NAMALWA (cell line): ENCODE data around the gene HIVEP2.

Experiments used
- DNase-seq: peaks from one replicate; pipeline ENCODE4 v3.0.0-alpha.2; 2015; ENCODE audit warnings: low spot score

The HIVEP2 gene

GRCh38 chr6:142839686-142840040 lies 105.3 kb downstream of the HIVEP2 start:
- DNase-seq: no peak

GRCh38 chr6:142838821-142839685 lies 105.9 kb downstream of the HIVEP2 start:
- DNase-seq: no peak

- DNase-seq: no peak
Observed at GRCh38 chr6:142835787-142836535, 109.0 kb downstream of the HIVEP2 start.

GRCh38 chr6:142834853-142835252 lies 110.1 kb downstream of the HIVEP2 start:
- no peak for DNase-seq

- no peak for DNase-seq
Observed at GRCh38 chr6:142833798-142834197, 111.2 kb downstream of the HIVEP2 start.

GRCh38 chr6:142833054-142833453 lies 111.9 kb downstream of the HIVEP2 start:
- no peak for DNase-seq

GRCh38 chr6:142830807-142831206 lies 114.2 kb downstream of the HIVEP2 start:
- no peak for DNase-seq

GRCh38 chr6:142830116-142830710 lies 114.8 kb downstream of the HIVEP2 start:
- DNase-seq: no peak

GRCh38 chr6:142829556-142829955 lies 115.4 kb downstream of the HIVEP2 start:
- DNase-seq: no peak

- DNase-seq: no peak
Observed at GRCh38 chr6:142827991-142828390, 117.0 kb downstream of the HIVEP2 start.

GRCh38 chr6:142827369-142827768 lies 117.6 kb downstream of the HIVEP2 start:
- DNase-seq: no peak

GRCh38 chr6:142825760-142826159 lies 119.2 kb downstream of the HIVEP2 start:
- DNase-seq: no peak

GRCh38 chr6:142824426-142824825 lies 120.5 kb downstream of the HIVEP2 start:
- no peak for DNase-seq

- no peak for DNase-seq
Observed at GRCh38 chr6:142823256-142823902, 121.6 kb downstream of the HIVEP2 start.

- peak; percentile 53 for DNase-seq
Observed at GRCh38 chr6:142822842-142823241, 122.1 kb downstream of the HIVEP2 start.

GRCh38 chr6:142822383-142822782 lies 122.6 kb downstream of the HIVEP2 start:
- no peak for DNase-seq

- no peak for DNase-seq
Observed at GRCh38 chr6:142821860-142822259, 123.1 kb downstream of the HIVEP2 start.

GRCh38 chr6:142821164-142821716 lies 123.7 kb downstream of the HIVEP2 start:
- DNase-seq: no peak

- DNase-seq: peak; percentile 37
Observed at GRCh38 chr6:142820338-142821051, 124.5 kb downstream of the HIVEP2 start.

GRCh38 chr6:142819603-142820337 lies 125.2 kb downstream of the HIVEP2 start:
- DNase-seq: peak; percentile 67

- no peak for DNase-seq
Observed at GRCh38 chr6:142816486-142816885, 128.5 kb downstream of the HIVEP2 start.
